Activated CD4-positive, alpha-beta T cell treated with anti-CD3 and anti-CD28 coated beads, Interleukin-2, amount 50 U/mL, for 48 hours (primary cell): ENCODE measurements around the gene FAM111B.
"Not testable (repeated sequence)": the region's sequence is repeated elsewhere in the genome, so short reads cannot be mapped to it uniquely, and the experiment has no call there.

Experiments
- DNase-seq, 2 experiments: peaks; one replicate each; pipeline ENCODE4 v3.0.0-alpha.2; 2020

The FAM111B gene, protein sequence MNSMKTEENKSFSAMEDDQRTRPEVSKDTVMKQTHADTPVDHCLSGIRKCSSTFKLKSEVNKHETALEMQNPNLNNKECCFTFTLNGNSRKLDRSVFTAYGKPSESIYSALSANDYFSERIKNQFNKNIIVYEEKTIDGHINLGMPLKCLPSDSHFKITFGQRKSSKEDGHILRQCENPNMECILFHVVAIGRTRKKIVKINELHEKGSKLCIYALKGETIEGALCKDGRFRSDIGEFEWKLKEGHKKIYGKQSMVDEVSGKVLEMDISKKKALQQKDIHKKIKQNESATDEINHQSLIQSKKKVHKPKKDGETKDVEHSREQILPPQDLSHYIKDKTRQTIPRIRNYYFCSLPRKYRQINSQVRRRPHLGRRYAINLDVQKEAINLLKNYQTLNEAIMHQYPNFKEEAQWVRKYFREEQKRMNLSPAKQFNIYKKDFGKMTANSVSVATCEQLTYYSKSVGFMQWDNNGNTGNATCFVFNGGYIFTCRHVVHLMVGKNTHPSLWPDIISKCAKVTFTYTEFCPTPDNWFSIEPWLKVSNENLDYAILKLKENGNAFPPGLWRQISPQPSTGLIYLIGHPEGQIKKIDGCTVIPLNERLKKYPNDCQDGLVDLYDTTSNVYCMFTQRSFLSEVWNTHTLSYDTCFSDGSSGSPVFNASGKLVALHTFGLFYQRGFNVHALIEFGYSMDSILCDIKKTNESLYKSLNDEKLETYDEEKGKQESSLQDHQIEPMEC

DNA sequence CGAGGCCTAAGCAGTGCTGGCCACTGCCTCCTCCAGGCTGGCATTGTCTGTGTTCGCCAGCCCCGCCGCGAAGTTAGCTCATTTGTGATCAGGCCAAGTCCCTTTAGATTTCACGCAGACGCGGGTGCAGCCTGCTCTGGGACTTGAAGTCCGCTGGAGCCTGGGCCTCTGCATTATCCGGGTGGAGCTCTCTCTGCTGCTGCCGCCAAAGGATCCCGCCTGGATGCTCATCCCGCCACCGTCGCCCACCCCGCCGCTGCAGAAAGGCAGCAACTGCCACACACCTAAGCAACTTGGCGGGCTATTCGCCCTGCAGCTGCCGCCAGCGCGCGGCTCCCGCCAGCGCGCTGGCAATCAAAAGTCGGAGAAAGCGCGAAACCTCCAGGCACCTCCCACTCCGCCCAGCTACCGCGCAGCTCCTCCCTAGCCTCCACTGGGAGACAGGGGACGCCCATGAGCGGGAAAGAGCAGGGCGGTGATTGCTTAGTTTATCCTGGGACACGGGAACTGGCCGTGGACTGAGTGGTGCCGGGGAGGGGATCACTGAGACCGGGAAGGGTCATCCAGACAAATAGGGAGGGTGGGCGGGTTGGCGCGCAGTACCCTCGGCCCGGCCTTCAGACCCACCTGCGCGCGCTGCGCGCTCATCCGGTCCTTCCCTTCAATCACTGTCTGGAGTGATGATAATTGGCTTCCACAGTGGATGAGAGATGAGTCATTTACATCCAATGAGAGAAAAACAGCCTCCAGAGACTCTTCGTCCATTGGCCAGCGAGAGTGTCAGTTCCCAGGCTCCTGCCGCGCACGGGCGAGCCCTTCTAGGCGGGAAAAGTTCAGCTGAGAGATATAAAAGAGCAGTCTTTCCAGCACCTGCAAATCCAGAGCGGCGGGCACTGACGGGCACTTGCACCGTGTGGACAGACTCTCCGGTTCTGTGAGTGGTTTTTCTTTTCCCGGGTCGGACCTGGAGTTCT is at the start of gene FAM111B:
Gene FAM111B (plus strand): TSS at position 875 of the 974 bp plus-strand sequence. CDS start 2,389 bp downstream, outside the sequence.
- peak; percentile 76 to 82 for DNase-seq

DNA sequence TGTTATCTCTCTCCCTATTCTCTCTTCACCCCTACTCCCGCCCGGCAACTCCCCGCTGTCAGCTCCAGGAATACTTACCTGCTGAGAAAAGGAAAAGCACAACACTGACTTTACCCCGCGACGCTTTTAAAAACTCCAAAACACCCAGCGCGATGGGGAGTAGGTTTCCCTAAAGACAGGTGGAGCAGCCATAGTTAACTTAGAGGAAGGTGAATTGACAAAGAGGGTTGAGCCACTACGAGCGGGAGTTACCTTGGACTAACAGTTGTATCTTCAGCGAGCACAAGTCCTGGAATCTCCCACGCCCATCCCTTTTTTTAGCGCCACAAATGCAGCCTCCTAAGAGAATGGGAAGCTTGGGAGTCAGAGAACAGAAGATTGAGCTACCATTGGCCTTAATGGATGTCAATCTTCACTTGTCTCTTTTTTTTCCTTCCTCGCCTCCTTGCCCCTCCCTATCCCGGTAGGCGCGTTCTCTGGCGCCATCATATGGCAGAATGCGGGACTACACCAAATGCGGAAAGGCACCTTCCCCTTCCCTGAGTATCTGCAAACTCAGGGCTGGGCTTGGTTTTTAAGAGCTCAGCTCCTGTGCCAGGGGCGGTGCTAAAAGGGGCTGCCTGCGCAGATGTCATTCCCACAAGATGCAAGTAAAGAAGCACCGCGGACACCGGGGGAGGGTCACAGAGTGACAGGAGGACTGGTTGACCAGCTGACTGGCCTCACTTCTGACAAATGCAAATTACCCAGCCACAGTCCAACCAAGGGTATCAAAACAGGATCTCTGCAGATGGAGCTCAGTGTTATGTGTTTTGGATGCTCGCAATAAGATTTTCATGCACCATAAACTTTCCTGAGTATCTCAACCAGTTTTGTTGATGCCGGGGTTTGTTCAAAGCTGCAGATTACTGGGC is 48.7 kb upstream of the FAM111B start:
- DNase-seq: peak; percentile 95

DNA sequence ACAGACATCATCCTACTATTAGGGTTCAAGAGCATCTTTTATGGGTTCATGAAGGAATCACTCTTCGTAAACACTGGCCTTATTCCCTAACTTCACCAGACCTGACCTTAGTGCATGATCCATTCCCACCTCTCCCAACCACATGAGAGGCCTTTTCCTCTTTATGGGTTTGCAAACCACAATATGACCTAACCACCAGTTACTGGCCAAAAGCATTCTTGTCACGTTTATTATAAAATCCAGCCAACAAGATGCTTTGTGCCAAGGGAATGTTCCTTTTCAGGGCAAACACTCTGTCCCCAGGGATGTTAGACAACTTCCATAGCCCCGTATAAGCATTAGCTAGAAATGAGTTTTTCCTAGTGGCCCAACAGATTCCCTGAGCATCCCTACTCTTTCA is 46.9 kb upstream of the FAM111B start:
- not testable (repeated sequence) for DNase-seq

DNA sequence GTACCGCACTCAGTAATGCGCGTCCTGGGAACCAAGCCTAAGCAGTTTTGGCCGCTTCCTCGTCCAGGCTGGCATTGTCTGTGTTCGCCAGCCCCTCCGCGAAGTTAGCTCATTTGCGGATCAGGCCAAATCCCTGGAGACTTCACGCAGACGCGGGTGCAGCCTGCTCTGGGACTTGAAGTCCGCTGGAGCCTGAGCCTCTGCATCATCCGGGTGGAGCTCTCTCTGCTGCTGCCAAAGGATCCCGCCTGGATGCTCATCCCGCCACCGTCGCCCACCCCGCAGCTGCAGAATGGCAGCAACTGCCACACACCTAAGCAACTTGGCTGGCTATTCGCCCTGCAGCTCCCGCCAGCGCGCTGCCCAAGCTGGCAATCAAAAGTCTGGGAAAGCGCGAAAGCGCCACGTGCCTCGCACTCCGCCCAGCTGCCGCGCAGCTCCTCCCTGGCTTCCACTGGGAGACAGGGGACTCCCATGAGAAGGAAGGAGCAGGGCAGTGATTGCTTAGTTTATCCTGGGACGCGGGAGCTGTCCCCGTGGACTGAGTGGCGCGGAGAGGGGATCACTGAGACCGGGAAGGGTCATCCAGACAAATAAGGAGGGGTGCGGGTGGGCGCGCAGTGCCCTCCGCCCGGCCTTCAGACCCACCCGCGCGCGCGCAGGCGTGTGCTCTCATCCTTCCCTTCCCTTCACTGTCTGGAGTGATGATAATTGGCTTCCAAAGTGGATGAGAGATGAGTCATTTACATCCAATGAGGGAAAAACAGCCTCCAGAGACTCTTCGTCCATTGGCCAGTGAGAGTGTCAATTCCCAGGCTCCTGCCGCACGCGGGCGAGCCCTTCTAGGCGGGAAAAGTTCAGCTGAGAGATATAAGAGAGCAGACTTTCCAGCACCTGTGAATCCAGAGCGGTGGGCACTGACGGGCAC is 44.2 kb upstream of the FAM111B start:
- no peak for DNase-seq

DNA sequence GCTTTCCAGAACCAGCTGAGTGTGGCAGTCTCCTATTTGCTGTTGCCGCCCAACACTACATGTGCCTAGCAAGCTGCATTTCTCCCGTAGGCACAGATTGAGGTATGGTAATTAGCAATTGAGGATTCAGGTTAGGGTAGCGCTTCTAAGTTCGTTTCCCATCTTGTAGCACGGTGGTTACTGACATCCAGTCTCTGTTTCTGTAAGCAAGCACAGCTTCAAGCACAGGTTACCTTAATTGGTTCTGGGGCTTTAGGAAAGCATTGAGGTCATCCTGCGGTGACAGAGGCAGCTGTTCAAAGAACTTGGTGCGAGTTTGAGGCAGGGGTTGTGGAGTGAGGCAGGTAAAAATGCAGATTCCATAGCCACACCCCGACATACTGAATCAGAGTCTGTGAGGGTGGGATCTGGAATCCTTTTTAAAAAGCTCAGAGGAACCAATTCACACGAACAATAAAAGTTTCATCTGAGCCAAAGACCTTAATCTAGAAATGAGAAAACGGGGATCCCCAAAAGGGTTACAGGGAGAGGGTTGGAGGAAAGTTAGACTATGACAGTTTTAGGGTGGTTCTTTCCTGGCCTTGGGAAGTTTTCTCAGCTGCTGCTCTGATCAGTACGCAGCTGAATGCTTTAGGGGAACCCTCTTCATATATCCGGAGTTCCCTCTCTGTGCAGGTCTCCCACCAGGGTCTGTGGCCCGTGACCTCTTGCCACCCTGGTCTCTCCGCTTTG is 42.9 kb upstream of the FAM111B start:
- DNase-seq: not testable (repeated sequence)

DNA sequence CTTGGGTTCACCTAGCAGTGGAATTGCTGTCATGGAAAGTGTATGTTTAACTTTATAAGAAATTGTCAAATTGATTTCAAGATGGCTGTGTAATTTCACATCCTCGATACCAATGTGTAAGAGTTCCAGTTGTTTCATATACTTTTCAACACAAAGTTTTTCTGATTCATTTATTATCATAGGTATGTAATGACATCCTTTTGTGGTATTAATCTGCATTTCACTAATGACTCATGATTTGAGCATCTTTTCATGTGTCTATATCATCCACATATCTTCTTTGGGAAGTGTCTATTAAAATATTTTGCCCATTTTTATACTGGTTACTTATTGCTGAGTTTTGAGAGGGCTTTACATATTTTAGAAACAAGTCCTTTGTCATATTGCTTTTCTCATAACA is 38.0 kb upstream of the FAM111B start:
- DNase-seq: no peak

DNA sequence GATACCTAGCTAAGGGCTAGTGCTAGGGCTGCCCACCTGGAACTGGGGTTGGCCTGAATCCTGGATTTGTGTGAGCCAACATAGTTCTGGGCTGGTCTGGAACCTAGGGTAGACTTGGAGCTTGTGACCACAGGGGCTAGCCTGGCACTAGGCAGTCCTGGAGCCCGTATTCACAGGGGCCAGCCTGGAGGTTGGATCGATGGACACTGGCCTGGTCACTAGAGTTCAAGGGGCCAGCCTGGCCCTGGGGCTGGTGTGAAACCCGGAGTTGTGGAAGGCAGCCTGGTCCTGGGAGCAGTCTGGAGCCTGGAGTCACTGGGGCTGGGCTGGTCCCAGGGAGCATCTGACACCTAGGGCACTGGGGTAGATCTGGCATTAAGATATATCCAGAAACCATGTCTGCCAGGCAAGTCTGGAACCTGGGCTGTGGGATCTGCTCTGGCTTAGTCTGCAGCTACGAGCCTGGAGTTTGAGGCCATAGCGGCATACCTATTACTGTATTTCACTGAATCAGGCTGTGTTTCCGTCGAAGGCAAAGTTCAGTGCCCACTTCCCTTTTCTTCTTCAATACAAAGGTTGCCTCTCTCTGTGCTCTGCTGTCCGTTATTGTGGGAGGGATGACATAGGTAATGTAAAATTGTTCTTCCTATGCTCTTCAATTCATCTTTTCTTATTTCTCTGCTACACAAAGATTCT is 30.0 kb upstream of the FAM111B start:
- DNase-seq: no peak

DNA sequence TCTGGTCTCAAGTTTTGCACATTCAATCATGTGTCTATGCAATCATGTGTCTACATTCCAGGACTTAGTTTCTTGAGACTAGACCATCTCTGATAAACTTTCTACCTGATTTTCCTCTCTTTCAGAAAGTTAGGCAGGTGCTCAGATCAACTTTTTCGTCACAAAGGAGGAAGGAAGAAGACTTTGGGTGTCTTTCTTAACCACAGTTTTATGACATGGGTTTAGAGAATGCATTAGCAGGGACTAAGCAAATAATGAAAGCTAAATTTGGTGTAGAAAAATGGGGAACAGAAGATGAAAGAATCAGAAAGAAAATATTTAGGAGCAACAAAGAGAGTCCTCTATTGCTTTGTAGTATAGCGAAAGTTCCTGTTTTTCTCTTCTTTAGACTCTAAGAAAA is 28.6 kb upstream of the FAM111B start:
- no peak for DNase-seq

DNA sequence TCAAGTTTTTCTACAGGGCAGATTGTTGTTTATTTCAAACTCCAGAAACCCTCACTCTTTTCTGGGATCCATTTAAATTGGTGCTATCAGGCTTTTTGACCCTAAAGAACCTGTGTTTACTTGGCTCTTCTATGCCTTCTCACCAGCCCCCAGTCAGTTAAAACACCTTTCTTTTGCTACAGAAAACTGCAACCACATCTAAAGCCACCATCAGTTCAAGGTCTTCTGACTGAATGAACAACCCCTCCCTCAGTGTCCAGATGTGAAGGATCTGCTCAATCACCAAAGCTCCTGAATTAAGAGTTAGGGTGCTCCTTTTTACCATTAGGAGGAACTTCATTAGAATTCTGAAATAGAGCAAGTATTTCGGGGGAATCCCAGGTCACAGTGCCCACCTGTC is 28.0 kb upstream of the FAM111B start:
- no peak for DNase-seq

DNA sequence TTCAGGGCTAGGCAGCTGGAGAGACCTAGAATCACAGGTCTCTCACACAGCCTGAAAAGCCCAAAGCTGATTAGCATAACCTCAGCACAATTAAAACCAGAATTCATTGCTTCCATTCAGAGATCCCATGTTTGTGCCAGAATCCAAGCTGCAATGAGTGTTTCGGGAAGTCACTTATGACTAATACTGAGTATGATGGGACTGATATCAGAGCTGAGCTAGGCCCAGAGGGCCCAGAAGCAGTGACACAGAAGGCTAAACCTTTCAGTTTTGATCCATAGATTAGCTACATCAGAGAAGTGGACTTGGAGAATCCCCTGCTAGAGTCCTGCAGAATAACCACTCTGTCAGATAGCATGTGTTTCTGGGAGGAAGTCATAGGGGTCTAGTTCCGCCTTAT is 26.6 kb upstream of the FAM111B start:
- not testable (repeated sequence) for DNase-seq

DNA sequence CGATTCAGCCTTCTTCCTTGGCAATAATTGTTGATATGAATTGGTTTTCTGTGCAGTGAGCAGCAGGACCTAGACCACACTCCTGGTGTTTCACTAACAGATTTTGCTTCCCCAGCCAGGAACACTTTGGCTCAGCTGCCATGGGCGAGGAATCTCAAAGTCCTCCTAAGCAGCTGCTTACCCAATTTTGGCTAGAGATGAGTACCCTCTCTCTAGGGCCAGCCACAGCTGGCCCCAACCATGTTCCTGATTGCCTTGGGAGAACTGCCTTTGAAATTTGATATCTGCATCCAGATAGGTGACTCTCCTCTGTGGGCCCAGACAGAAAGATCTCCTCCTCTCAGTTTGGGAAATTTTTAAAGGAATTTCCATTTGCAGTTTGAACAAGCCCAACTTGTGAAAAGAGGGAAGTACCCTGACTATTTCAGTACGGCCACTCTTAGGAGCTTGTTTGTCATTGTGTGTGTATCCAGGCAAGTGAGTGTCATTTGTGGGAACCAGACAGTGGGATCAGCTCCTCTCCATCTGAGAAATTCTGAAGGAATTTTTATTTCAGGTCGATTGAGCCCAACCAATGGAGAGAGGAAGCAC is 25.5 kb upstream of the FAM111B start:
- DNase-seq: not testable (repeated sequence)

DNA sequence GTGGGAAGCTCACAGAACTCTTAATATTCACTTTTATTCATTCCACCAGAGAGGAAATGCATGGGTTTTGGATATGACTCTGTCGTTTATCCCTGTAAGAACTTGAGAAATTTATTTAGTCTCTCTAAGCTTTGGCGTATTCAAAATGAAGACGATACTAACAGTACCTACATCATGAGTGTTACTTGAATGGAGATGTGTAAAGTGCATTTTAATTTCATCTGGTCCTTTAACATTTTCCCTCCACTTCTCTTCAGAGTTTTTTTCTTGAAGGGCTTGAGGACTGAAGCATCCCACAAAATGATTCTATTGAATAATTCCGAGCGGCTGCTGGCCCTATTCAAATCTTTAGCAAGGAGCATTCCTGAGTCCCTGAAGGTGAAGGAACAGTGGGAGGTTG is 21.0 kb upstream of the FAM111B start, which contains the start of gene GLYATL1B:
Gene GLYATL1B (plus strand): TSS at position 301 of the 400 bp plus-strand sequence. CDS start 0 bp downstream, at position 301.
- DNase-seq: not testable (repeated sequence)

DNA sequence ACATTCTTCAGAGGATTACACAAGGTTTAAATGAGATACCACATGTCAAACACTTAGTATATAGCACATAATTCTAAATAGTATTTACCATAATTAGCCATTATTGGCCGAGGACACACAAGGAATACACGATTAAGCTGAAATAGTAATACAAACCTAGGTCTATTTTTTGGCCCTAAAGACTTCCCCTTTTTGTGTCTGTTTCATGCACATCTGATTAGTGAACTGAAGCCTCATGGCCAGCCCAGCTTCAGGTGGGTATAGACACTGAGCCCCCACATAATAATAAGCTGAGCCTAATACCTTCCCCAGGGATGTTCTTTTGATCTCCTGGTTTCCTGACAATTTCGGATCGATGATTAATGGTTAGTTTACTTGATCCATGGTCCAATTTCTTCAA is 18.9 kb upstream of the FAM111B start:
- DNase-seq: no peak

DNA sequence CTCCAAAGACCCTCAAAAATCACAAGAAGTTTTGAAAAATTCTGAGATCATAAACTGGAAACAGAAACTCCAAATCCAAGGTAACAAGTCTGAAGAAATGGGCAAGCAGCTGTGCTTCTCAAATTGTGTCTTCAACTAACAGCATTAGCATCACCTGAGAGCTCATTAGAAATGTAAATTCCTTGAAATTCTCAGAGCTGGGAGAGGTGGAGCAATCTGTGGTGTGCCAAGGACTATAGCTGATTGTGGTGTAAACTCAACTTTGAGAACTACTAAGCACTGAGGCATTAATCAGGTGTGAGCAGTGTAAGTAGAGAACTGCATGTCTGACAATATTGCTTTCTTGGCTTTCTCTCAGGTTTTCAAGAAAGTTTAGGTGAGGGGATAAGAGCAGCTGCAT is 13.5 kb upstream of the FAM111B start:
- not testable (repeated sequence) for DNase-seq

DNA sequence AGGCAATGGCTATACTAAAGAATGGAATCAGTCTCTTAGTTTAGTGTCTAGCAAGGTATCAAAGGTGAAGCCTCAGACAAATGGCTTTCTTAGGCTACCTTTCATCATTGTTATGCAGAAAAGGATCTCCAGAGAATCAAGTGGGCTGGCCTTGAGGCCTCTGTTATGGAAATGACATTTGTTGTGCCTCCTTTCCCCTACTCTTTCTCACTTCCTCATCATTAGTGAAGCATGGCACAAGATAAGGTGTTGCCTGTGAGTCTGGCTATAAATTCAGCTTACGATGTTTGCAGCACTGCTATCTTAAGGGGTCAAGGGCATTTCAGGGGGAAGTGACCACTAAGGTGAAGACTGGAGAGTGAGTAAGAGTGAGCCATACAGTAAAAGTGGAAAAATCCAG is 11.8 kb upstream of the FAM111B start:
- DNase-seq: not testable (repeated sequence)

DNA sequence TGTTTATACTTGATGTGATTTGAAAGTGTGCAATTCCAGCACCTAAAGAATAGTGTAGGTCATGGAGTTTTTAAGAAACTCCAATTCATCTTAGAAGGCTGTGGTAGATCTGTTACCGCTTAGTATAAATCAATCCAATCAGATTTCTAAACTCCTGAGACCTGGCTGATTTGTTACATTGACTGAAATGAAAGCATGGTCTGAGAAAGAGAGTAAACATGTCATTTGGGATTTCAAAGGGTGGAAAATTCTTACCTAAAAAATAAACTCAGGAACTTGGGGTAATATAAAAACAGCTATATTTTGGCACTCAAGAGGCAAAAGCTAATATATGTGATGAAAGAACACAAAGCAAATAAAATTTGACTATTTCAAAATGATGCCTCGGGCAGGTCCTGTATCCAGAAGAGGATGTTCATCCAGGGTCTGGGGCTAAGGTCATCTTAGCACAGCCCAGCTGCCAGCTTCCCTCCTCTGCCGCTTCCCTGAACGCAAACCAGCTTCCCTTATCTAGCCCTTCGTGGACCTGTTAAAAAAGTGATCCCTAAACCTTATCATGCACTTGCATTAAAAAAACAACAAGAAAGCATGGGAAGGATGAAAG is 11.0 kb upstream of the FAM111B start:
- not testable (repeated sequence) for DNase-seq

DNA sequence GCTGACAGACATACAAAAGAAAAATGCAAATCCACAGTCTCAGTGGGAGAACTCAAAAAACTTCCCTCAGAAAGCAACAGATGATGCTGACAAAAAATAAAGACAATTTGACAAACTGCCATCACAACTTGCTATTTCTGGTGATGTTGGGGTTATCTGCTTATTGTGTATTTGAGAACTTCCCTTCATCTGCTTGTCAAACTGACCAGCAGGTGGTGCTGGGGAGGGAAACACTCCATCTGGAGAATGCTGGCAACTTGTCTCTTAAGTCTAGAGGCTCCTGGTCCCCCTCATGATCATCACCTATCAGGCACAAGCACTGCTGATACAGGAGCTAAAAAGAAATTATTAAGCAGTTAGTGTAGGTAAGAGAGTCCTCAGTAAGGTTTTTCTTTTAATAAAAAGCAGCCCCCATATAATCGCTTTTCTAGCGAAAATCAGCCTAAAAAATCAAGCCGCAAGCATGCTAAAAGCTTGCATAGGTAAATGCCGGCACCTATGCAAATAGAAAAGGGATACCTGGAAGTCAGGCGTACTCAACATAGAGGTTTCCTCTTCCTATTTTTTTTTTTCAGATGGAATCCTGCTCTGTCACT is 9.8 kb upstream of the FAM111B start:
- DNase-seq: peak; percentile 67 to 79

DNA sequence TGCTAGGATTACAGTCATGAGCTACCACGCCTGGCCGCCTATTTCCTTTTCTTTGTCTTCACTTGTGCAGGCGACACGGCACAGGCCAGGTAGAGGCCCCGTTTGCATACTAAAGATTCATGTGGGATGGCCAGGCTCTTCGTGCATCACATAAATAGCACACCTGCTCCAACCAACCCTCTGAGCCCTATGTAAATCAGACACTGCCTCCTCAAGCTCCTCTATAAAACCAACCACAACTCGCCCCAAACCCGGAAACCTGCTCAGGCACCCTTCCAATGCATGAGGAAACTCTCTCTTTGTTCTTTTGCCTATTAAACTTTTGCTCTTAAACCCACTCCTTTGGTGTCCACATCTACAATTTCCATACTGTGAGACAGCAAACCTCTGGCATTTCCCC is 9.1 kb upstream of the FAM111B start:
- not testable (repeated sequence) for DNase-seq
